Loucy (cell line): ENCODE measurements around the gene CPT1B.

ENCODE experiments used
- EZH2phosphoT487 ChIP-seq: fragments of 200-600 bp; IDR thresholded peaks from 2 replicates; pipeline ENCODE4 v1.6.1; 2018; ENCODE audit warnings: antibody characterized with exemption, mild to moderate bottlenecking, moderate library complexity, borderline replicate concordance
- TF ChIP-seq, protein P1 (sequence below): fragments of 200-600 bp; sonication (generic); conservative IDR thresholded peaks from 2 replicates; pipeline ENCODE4 v1.5.1; 2014; ENCODE audit warnings: mild to moderate bottlenecking, antibody characterized with exemption, low read length

DNA sequence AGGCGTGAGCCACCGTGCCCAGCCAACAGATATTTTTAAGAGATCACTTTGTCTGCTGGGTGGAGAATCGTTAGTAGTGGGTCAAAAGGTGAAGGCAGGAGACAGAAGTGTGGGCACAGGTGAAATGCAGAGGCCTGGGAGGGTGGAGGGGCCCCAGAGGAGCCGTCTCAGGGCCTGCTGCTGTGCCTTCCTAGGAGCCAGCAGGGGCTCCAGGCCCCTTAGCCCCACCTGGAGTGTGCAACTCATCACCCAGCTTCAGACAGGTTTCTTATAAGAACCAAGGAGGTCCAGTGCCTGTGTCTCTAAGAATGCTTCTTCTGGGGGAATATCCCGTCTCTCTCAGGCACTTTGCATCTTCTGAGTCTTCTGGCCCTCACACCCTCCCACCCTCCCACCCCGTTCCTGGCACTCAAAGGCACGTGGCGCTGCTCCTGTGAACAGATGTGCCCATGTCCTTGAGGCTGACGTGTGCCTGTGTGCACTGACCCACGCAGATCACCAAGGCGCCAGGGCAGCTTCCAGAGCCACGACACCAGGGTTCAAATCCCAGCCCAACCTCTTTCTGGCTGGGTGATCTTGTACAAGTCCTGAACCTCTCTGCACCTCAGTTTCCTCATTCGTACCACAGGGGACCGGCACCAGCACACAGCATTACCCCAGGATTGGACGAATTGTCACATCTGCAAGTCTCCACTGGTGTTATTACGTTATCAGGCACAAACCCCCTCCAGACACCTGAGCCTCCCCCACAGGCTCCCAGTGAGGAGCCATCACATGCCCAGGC lies 46.3 kb upstream of the CPT1B start:
- TF ChIP-seq, protein P1, sequence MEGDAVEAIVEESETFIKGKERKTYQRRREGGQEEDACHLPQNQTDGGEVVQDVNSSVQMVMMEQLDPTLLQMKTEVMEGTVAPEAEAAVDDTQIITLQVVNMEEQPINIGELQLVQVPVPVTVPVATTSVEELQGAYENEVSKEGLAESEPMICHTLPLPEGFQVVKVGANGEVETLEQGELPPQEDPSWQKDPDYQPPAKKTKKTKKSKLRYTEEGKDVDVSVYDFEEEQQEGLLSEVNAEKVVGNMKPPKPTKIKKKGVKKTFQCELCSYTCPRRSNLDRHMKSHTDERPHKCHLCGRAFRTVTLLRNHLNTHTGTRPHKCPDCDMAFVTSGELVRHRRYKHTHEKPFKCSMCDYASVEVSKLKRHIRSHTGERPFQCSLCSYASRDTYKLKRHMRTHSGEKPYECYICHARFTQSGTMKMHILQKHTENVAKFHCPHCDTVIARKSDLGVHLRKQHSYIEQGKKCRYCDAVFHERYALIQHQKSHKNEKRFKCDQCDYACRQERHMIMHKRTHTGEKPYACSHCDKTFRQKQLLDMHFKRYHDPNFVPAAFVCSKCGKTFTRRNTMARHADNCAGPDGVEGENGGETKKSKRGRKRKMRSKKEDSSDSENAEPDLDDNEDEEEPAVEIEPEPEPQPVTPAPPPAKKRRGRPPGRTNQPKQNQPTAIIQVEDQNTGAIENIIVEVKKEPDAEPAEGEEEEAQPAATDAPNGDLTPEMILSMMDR: no peak
- TF ChIP-seq EZH2phosphoT487: no peak
